Right lobe of liver (tissue), 4 donors: Measurements from ENCODE around the gene ATG7.

Experiments used
- POLR2A ChIP-seq: fragments of 450-650 bp; IDR thresholded peaks from one replicate; pipeline ENCODE4 v1.6.1; 2017; ENCODE audit warnings: antibody characterized with exemption, mild to moderate bottlenecking
- TF ChIP-seq, protein P1 (sequence below), 4 donors: fragments of 200-600 bp in 3 of 4; fragments of 450-650 bp in 1 of 4; IDR thresholded peaks; one replicate each; pipeline versions ENCODE4 v1.5.1 to v1.8.0; 2016 to 2022; ENCODE audit warnings: antibody characterized with exemption in 4 of 4, mild to moderate bottlenecking in 2 of 4
- donor health status: DM: no; HTN: no; CAD: no.
- donor health status: DM: no; HTN: no; CAD: no.
- donor health status: DM: no; HTN: yes; CAD: no.

GRCh38 chr3:11331101-11331500, 58.9 kb downstream of the ATG7 start:
- TF ChIP-seq, protein P1, sequence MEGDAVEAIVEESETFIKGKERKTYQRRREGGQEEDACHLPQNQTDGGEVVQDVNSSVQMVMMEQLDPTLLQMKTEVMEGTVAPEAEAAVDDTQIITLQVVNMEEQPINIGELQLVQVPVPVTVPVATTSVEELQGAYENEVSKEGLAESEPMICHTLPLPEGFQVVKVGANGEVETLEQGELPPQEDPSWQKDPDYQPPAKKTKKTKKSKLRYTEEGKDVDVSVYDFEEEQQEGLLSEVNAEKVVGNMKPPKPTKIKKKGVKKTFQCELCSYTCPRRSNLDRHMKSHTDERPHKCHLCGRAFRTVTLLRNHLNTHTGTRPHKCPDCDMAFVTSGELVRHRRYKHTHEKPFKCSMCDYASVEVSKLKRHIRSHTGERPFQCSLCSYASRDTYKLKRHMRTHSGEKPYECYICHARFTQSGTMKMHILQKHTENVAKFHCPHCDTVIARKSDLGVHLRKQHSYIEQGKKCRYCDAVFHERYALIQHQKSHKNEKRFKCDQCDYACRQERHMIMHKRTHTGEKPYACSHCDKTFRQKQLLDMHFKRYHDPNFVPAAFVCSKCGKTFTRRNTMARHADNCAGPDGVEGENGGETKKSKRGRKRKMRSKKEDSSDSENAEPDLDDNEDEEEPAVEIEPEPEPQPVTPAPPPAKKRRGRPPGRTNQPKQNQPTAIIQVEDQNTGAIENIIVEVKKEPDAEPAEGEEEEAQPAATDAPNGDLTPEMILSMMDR (IDR thresholded peaks at IDR 0.05) = no peak
- no peak for TF ChIP-seq POLR2A
